HepG2 (cell line): ENCODE results near the gene GPSM1. TPM values are rescaled to one million over a fixed set of nuclear protein-coding genes. Genes with fewer than 3 reads are reported as not detected.

ENCODE experiments used
- FOXK1 ChIP-seq: sonication (generic); formaldehyde crosslinking; IDR thresholded peaks from 2 replicates; pipeline ENCODE4 v1.4.0; 2020; ENCODE audit warnings: low read depth, missing genetic modification reagents, borderline replicate concordance
- FOXK2 ChIP-seq: fragments of 450-650 bp; IDR thresholded peaks from 2 replicates; pipeline ENCODE4 v1.6.1; 2016
- KLF9 ChIP-seq: IDR thresholded peaks from 2 replicates; pipeline ENCODE4 v1.6.1; 2016; ENCODE audit warnings: low read depth
- MBNL3 ChIP-seq: fragments of 250-450 bp; sonication (Bioruptor Pico); conservative IDR thresholded peaks from 2 replicates; pipeline ENCODE4 v1.8.0; 2022; ENCODE audit warnings: mild to moderate bottlenecking, inconsistent platforms
- NFRKB ChIP-seq: fragments of 450-650 bp; IDR thresholded peaks from 2 replicates; pipeline ENCODE4 v1.6.1; 2017
- PHF21A ChIP-seq: sonication (generic); formaldehyde crosslinking; IDR thresholded peaks from 2 replicates; pipeline ENCODE4 v1.5.0; 2020; ENCODE audit warnings: mild to moderate bottlenecking, missing genetic modification reagents
- RCOR2 ChIP-seq: IDR thresholded peaks from 2 replicates; pipeline ENCODE4 v1.6.1; 2016; ENCODE audit warnings: missing biosample characterization, missing genetic modification reagents
- RXRB ChIP-seq: IDR thresholded peaks from 2 replicates; pipeline ENCODE4 v1.6.1; 2016; ENCODE audit warnings: borderline replicate concordance, missing genetic modification reagents, missing compliant biosample characterization
- TCF12 ChIP-seq, 2 experiments: fragments of 450-650 bp in 1 of 2; sonication (generic) in 1 of 2; formaldehyde crosslinking in 1 of 2; IDR thresholded peaks; 2 replicates each; pipeline versions ENCODE4 v1.6.1 to v1.8.0; 2017 to 2022; ENCODE audit warnings: antibody characterized with exemption in 1 of 2, mild to moderate bottlenecking in 1 of 2, missing genetic modification reagents in 1 of 2, moderate library complexity in 1 of 2
- TGIF2 ChIP-seq: IDR thresholded peaks from 2 replicates; pipeline ENCODE4 v1.6.1; 2016; ENCODE audit warnings: control low read depth, missing compliant biosample characterization
- XRCC5 ChIP-seq: fragments of 200-400 bp; formaldehyde crosslinking; optimal IDR thresholded peaks from 2 replicates; pipeline ENCODE3; 2017; ENCODE audit warnings: mild to moderate bottlenecking, low read length
- ZNF124 ChIP-seq: sonication (generic); formaldehyde crosslinking; IDR thresholded peaks from 2 replicates; pipeline ENCODE4 v1.4.0; 2020; ENCODE audit warnings: missing genetic modification reagents
- ZNF232 ChIP-seq: sonication (generic); formaldehyde crosslinking; IDR thresholded peaks from 2 replicates; pipeline ENCODE4 v1.4.0; 2020; ENCODE audit warnings: missing genetic modification reagents, borderline replicate concordance
- ZNF468 ChIP-seq: sonication (generic); formaldehyde crosslinking; IDR thresholded peaks from 2 replicates; pipeline ENCODE4 v1.8.0; 2022; ENCODE audit warnings: mild to moderate bottlenecking, moderate library complexity, missing genetic modification reagents
- ZNF503 ChIP-seq: sonication (generic); formaldehyde crosslinking; IDR thresholded peaks from 2 replicates; pipeline ENCODE4 v1.4.0; 2020; ENCODE audit warnings: missing genetic modification reagents
- ZNF546 ChIP-seq: sonication (generic); formaldehyde crosslinking; conservative IDR thresholded peaks from 2 replicates; pipeline ENCODE4 v1.8.1; 2023; ENCODE audit warnings: mild to moderate bottlenecking, missing genetic modification reagents
- ZNF572 ChIP-seq: sonication (generic); formaldehyde crosslinking; IDR thresholded peaks from 2 replicates; pipeline ENCODE4 v1.5.1; 2020; ENCODE audit warnings: mild to moderate bottlenecking, missing genetic modification reagents
- ZNF574 ChIP-seq: sonication (generic); formaldehyde crosslinking; IDR thresholded peaks from 2 replicates; pipeline ENCODE4 v1.4.0; 2020; ENCODE audit warnings: missing genetic modification reagents
- polyA plus RNA-seq, 8 experiments: library from polyadenylated mRNA; depleted of rRNA in 3 of 8; stranded (reverse) in 7 of 8; unstranded in 1 of 8; fragments of >200 nt; fragmentation: Illumina TruSeq in 4 of 8; extraction: Trizol in 4 of 8; gene quantifications; 2 replicates each; pipeline versions ENCODE4 v1.2.1 to v1.2.3, GENCODE V29; 2011 to 2016; ENCODE audit warnings: low read depth in 4 of 8, missing spikeins in 1 of 8, mixed read lengths in 1 of 8; ENCODE audit not compliant: insufficient read depth in 1 of 8
- total RNA-seq, 5 experiments: library from RNA; depleted of rRNA; stranded (reverse); fragments of >200 nt; fragmentation: Illumina TruSeq; extraction: Trizol; gene quantifications; 2 replicates each; pipeline ENCODE4 v1.2.3, GENCODE V29; 2016; ENCODE audit warnings: low read depth in 1 of 5
- TF ChIP-seq, protein P1 (sequence below): sonication (generic); formaldehyde crosslinking; IDR thresholded peaks from 2 replicates; pipeline ENCODE4 v1.9.0; 2021; ENCODE audit warnings: missing genetic modification reagents, borderline replicate concordance
- TF ChIP-seq, protein P2 (sequence below): sonication (generic); formaldehyde crosslinking; IDR thresholded peaks from 2 replicates; pipeline ENCODE4 v1.8.1; 2022; ENCODE audit warnings: mild to moderate bottlenecking, missing genetic modification reagents
- TF ChIP-seq, protein P3 (sequence below): IDR thresholded peaks from 2 replicates; pipeline ENCODE4 v1.6.1; 2016; ENCODE audit warnings: control low read depth

Gene GPSM1
- total and polyA plus RNA-seq, 2 of the 13 experiments (the other 11 are each of a cell fraction or from before 2014, with no cell fraction given) = 1.0 to 2.4 TPM

DNA sequence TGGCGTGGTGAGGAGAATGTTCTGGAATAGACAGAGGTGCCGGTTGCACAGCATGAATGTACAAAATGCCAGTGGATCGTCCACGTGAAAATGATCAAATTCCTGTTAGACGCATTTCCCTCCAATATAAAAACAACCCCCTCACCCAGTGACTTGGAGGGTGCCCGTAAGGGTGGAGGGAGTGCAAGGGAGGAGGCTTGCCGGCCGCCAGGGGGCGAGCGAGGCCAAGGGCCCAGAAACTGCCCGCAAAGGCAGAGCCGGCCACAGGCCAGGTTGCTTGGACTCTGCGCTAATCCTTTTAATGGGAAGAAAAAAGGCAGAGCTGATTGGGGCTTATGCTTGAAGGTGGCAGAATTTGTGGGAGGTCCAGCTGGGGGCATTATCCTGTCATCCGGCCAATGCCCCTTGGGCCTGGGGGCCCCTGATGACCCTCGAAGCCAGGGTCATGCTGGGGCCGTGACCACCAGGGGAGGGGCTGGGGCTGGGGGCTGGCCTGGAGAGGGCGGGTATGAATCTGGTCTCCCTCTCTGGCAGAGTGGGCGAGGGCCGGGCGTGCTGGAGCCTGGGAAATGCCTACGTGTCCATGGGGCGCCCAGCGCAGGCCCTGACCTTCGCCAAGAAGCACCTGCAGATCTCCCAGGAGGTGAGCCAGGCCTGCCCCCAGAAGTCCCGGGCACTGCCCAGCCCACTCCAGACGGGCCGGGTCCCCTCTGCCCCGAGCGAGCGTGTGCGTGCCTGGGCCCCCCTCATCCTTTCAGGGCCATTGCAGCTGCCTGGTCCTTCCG lies 12.0 kb downstream of the GPSM1 start (continued):
- TF ChIP-seq ZNF468 = no peak
- TF ChIP-seq FOXK1 = no peak
- TF ChIP-seq NFRKB = no peak
- TF ChIP-seq XRCC5 = peak; percentile 93
- 0 out of 2 replicates have a peak, but pooled peaks have one; percentile 31 for TF ChIP-seq RXRB
- TF ChIP-seq ZNF546 (CRISPR knock-in tag) = no peak
- TF ChIP-seq, protein P1, sequence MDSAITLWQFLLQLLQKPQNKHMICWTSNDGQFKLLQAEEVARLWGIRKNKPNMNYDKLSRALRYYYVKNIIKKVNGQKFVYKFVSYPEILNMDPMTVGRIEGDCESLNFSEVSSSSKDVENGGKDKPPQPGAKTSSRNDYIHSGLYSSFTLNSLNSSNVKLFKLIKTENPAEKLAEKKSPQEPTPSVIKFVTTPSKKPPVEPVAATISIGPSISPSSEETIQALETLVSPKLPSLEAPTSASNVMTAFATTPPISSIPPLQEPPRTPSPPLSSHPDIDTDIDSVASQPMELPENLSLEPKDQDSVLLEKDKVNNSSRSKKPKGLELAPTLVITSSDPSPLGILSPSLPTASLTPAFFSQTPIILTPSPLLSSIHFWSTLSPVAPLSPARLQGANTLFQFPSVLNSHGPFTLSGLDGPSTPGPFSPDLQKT (CRISPR knock-in tag) = no peak
- TF ChIP-seq RCOR2 (CRISPR knock-in tag) = no peak
- no peak for TF ChIP-seq ZNF503 (CRISPR knock-in tag)
- TF ChIP-seq, protein P2, sequence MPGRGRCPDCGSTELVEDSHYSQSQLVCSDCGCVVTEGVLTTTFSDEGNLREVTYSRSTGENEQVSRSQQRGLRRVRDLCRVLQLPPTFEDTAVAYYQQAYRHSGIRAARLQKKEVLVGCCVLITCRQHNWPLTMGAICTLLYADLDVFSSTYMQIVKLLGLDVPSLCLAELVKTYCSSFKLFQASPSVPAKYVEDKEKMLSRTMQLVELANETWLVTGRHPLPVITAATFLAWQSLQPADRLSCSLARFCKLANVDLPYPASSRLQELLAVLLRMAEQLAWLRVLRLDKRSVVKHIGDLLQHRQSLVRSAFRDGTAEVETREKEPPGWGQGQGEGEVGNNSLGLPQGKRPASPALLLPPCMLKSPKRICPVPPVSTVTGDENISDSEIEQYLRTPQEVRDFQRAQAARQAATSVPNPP = no peak
- TF ChIP-seq ZNF574 = peak; percentile 56
- no peak for TF ChIP-seq TCF12 (IDR thresholded peaks at IDR 0.05)
- TF ChIP-seq TCF12 (CRISPR knock-in tag; IDR thresholded peaks at IDR 0.05) = no peak
- TF ChIP-seq TGIF2 (CRISPR knock-in tag) = no peak
- TF ChIP-seq PHF21A (CRISPR knock-in tag) = peak; percentile 47; the same call in 1 of the 2 replicates
- TF ChIP-seq, protein P3, sequence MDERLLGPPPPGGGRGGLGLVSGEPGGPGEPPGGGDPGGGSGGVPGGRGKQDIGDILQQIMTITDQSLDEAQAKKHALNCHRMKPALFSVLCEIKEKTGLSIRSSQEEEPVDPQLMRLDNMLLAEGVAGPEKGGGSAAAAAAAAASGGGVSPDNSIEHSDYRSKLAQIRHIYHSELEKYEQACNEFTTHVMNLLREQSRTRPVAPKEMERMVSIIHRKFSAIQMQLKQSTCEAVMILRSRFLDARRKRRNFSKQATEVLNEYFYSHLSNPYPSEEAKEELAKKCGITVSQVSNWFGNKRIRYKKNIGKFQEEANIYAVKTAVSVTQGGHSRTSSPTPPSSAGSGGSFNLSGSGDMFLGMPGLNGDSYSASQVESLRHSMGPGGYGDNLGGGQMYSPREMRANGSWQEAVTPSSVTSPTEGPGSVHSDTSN (CRISPR knock-in tag) = no peak
- TF ChIP-seq MBNL3 (CRISPR knock-in tag) = no peak
- no peak for TF ChIP-seq ZNF232 (CRISPR knock-in tag)
- no peak for TF ChIP-seq ZNF572 (CRISPR knock-in tag)
- TF ChIP-seq FOXK2 = no peak
- no peak for TF ChIP-seq KLF9
- TF ChIP-seq ZNF124 (CRISPR knock-in tag) = peak; percentile 74
